HG02588 (cell line): ENCODE data around the gene GATA1.

ENCODE experiments used
- ATAC-seq: cut with Tn5 transposase; IDR thresholded peaks from one replicate; pipeline ENCODE4 v1.9.1; 2021; ENCODE audit warnings: mild to moderate bottlenecking, moderate library complexity; ENCODE audit not compliant: unreplicated experiment

GATA1 gene

GRCh38 chrX:48786341-48786800 is at the start of gene GATA1:
GATA1 (plus strand) TSS chrX:48786590; CDS start chrX:48791110, 4,520 bp downstream.
- no peak for ATAC-seq

DNA sequence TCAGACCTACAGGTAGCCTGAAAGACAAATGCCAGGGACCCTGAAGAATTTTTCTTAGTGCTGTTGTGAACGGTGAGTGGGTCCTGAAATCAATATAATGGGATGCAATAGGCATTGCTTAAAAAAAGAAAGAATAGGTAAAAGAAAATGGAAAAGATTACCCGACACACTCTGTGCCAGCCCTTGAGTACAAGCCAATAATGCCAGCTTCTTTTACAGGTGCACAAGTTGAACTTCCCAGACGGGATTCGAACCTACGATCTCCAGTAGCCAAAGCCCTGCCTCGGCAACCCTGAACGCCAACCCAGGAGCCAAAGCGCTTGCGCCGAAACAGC is 49.5 kb upstream of the GATA1 start:
- no peak for ATAC-seq

- peak; percentile 97 for ATAC-seq
Measured at GRCh38 chrX:48737213-48737938, 49.0 kb upstream of the GATA1 start.

DNA sequence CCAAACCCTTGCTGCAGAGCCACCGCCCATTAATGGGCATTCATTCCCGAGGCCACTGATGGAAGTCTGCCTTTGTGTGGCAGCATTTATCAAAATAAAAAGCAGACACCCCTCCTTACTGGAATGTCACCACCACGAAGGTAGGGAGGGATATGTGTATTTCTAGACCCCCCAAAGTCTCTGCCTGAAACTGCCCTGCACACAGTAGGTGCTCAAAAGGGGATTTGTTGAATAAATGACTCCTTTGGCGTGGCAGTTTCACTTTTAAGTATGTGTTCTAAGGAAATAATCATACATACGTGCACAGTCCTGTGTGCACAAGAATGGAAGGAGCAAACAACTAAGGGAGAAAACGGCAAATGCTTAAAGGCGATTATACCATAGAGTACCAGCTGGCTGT is 48.5 kb upstream of the GATA1 start:
- ATAC-seq, result no peak

- ATAC-seq, result no peak
Measured at GRCh38 chrX:48741834-48742233, 44.6 kb upstream of the GATA1 start.

DNA sequence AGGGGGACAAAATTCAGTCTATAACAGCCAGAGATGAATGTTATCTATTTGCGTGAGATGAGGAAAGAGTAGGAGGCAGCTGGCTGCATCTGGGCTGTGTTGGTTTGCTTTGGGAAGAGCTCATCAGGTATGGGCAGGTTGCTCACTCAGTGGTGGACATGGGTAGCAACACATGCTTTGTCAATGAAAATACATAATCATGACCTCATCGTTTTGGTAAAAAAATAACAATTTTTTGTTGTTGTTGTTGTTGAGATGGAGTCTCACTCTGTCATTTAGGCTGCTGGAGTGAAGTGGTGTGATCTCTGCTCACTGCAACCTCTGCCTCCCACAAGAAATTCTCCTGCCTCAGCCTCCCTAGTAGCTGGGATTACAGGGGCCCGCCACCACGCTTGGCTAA is 41.2 kb upstream of the GATA1 start:
- ATAC-seq, result no peak

DNA sequence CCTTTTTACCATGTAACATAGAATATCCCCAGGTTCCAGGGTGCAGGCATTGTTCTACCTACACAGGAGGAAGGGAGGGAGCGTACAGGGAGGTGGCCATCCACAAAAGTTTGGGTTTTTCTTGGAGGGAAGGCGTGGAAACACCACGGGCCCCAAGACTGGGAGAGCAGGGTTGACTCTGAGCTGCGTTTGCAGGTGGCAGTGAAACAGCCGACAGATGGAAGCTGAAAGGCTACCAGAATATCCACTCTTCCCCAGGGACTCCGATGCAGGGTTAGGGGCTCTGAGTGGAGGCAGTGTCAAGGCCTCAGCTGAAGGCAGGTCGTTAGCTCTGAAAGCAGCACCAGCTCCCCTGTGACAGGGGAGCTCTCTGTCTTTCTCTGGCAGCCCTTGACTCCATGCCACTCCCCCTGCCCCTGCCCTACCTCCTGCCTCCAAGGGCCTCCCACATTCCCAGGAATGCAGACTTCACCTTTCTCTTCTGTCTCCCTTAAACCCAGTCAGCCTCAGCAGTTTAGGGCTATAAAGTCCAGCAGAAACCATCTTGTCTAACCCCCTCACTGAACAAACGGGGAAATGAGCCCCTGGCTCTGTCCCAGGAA is 38.9 kb upstream of the GATA1 start:
- ATAC-seq, result no peak

- no peak for ATAC-seq
Measured at GRCh38 chrX:48749182-48749581, 37.2 kb upstream of the GATA1 start.

- ATAC-seq, result no peak
Measured at GRCh38 chrX:48751343-48751742, 35.0 kb upstream of the GATA1 start.

DNA sequence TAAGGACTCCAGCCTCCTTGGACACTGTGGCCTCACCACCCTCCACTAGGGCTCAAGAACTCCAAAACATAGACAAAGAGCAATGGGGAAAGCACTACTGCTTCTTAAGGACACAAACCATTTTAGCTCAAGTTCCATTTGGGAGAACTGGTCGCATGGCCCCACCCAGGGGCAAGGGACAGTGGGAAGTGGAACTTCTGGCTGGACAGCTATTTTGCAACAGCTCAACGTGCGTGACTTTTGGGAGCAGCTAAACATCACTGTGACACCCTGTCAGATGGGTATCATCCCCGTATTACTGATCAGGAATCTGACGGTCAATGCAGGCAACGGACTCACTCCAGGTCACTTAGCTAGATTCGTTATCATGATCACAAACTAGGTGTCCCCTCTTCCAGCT is 33.9 kb upstream of the GATA1 start:
- no peak for ATAC-seq

- ATAC-seq, result no peak
Measured at GRCh38 chrX:48753708-48754228, 32.6 kb upstream of the GATA1 start.

DNA sequence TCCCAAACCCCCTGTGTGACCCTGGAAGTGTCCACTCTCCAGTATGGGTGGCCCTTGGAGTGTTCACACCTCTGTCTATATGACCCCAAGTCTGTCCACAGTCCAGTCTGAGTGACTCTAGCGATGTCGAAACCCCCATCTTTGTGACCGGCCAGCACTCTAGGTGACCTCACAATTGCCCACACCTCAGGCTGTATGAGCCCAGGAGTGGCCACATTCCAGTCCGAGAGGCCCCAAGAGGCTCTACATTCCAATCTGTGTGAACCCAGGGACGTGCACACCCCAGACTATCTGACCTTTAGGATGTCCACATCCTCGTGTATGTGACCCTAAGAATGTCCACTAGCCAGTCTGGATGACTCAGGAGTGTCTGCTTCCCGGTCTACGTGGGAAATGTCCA is 32.2 kb upstream of the GATA1 start:
- ATAC-seq, result no peak

DNA sequence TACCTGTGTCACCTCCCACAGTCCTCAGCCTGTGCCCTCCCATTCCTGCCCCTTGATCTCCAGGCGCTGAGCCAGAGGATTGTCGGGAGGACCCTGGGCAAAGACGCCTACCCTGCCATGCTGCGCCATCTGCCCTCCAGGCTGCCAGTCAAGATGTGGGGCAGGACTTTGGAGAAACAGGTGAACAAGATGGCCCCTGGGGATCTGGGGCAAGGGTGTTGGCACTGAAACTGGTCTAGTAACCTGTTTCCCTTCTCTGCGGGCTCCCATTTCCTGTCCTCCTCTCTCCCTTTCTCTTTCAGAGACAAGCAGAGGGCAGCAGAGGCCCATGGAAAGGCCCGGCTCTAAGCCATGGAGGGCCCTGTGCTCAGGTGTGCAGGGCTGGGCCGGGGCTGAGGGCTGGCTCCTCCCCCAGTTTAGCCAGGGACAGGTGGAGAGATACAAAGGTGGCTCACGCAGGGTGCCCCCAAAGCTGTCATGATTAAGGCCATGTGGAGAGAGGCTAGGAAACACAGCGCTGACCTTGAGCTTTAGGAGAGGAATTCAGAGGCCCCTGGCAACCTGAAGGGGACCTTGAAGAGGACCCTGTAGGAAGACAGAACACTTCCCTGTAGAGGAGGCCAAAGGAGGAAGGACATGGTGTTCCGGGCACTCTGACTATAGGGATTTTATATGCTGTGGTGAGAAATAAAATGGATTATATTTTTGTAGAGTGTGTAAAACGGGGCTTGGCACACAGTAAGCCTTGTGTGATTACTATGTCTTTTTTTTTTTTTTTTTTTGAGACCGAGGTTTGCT is 24.5 kb upstream of the GATA1 start, which contains the start of gene GLOD5:
TSS of gene GLOD5 (plus strand) at position 74 of the 798 bp plus-strand sequence. CDS start at position 118, 44 bp downstream.
- no peak for ATAC-seq

GRCh38 chrX:48769230-48769629 is 17.2 kb upstream of the GATA1 start:
- ATAC-seq, result no peak

GRCh38 chrX:48770296-48770695 is 16.1 kb upstream of the GATA1 start:
- ATAC-seq, result no peak

DNA sequence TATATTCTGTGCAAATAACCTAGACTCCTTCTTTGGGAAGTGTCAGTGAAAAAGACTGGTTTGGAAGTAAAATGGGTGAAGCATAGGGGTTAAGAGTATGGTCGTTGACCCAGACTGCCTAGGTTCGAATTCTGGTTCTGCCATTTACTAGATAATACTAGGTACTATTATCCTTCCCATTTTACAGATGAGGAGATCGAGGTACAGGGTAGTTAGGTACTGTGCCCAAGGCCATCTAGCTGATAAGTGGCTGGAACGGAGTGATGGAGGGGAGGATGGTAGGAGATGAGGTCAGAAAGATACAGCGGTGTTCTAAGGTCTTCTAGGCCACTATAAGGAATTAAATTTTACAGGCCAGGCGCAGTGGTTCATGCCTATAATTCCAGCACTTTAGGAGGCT is 13.8 kb upstream of the GATA1 start:
- ATAC-seq, result no peak

- no peak for ATAC-seq
Measured at GRCh38 chrX:48776818-48777439, 9.5 kb upstream of the GATA1 start.

DNA sequence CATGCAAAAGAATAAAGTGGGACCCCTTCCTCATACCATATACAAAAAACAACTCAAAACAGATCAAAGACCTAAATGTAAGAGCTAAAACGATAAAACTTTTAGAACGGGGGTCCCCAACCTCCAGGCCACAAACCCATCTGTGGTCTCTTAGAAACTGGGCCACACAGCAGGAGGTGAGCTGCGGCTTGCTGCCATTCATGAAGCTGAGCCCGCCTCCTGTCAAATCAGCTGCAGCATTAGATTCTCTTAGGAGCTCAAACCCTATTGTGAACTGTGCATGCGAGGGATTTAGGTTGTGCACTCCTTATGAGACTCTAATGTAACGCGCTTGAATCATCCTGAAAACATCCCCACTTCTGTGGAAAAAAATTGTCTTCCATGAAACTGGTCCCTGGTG is 7.0 kb upstream of the GATA1 start:
- no peak for ATAC-seq

GRCh38 chrX:48781705-48782104 is 4.7 kb upstream of the GATA1 start:
- no peak for ATAC-seq

DNA sequence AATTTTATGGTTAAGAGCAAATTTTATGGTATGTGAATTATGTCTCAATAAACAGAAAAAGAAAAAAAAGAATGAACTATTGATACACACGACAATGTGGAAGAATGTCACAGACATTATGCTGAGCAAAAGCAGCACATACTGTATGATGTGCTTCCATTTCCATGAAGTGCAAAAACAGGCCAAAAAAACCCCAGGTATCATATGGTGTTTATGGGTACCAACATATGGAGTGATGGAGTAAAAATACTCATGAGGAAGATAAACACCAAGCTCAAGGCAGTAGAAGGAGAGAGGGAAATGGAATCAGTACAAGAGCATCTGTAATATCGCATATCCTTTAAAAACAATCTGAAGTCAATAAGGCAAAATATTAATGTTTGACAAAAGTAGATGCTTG is 4.2 kb upstream of the GATA1 start:
- no peak for ATAC-seq

GRCh38 chrX:48782795-48783194 is 3.6 kb upstream of the GATA1 start:
- no peak for ATAC-seq
